ENCODE data around the gene FAM83E.

DNA sequence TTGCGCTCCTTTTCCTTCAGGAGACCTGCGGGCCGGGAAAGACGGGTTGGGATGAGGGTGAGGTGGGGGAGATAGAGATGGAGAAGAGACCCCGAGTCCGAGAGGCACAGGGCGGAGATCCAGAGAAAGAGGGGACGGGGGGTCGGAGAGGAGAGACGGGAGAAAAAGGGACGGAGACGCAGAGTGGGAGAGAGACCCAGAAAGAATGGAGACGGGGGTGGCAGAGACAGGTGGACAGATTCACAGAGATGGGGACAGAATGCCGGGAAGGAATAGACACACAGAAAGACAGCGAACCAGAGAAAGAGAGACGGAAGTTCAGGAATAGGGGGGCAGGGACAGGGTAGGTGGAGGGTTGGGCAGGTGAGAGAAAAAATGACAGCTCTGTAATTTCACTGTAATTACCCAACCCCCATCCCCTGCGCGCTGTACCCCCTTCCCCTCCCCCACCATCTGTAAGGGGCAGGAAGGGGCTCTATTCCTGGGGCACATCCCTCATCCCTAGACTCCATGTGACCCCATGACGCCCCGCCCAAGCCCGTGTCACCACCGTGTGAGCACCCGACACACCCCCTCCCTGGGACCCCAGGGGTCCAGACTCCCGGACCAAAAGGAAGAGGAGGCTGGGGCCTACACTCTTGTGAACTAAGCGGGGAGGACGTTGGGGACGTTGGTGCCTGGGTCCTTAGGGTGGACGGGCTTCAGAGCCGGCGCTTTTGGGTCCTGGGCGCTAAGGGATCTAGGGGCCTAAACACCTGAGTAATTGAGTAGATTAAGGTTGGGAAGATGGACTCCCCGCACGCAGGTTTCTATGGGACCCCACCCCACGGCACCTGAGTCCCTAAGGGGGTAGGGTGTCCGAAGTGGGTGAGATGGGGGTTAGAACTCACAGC, 21.3 kb upstream of the FAM83E start:
- TF ChIP-seq POLR2A (IDR thresholded peaks at IDR 0.05): no peak
- TF ChIP-seq, protein P1, sequence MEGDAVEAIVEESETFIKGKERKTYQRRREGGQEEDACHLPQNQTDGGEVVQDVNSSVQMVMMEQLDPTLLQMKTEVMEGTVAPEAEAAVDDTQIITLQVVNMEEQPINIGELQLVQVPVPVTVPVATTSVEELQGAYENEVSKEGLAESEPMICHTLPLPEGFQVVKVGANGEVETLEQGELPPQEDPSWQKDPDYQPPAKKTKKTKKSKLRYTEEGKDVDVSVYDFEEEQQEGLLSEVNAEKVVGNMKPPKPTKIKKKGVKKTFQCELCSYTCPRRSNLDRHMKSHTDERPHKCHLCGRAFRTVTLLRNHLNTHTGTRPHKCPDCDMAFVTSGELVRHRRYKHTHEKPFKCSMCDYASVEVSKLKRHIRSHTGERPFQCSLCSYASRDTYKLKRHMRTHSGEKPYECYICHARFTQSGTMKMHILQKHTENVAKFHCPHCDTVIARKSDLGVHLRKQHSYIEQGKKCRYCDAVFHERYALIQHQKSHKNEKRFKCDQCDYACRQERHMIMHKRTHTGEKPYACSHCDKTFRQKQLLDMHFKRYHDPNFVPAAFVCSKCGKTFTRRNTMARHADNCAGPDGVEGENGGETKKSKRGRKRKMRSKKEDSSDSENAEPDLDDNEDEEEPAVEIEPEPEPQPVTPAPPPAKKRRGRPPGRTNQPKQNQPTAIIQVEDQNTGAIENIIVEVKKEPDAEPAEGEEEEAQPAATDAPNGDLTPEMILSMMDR (IDR thresholded peaks at IDR 0.05): no peak

All from testis (tissue), 2 donors.